SK-N-SH (cell line): Measurements from ENCODE around the gene TTC3.

Experiments used
- CTCF ChIP-seq: fragments of 200-600 bp; sonication (generic); IDR thresholded peaks from 2 replicates; pipeline ENCODE4 v1.6.1; 2017; ENCODE audit warnings: antibody characterized with exemption, mild to moderate bottlenecking, moderate library complexity
- JUND ChIP-seq: IDR thresholded peaks from 2 replicates; pipeline ENCODE4 v1.4.0; 2012
- RXRA ChIP-seq: IDR thresholded peaks from 2 replicates; pipeline ENCODE4 v1.4.0; 2012; ENCODE audit warnings: low read depth, mild to moderate bottlenecking, borderline replicate concordance
- TEAD4 ChIP-seq: IDR thresholded peaks from 2 replicates; pipeline ENCODE4 v1.4.0; 2012; ENCODE audit warnings: mild to moderate bottlenecking, borderline replicate concordance; ENCODE audit not compliant: insufficient read depth
- USF1 ChIP-seq: IDR thresholded peaks from 2 replicates; pipeline ENCODE4 v1.4.0; 2012; ENCODE audit warnings: low read depth, borderline replicate concordance
- TF ChIP-seq, protein P1 (sequence below): fragments of 150-350 bp; IDR thresholded peaks from 2 replicates; pipeline ENCODE4 v1.6.1; 2016; ENCODE audit warnings: mild to moderate bottlenecking, low read depth, low read length

DNA sequence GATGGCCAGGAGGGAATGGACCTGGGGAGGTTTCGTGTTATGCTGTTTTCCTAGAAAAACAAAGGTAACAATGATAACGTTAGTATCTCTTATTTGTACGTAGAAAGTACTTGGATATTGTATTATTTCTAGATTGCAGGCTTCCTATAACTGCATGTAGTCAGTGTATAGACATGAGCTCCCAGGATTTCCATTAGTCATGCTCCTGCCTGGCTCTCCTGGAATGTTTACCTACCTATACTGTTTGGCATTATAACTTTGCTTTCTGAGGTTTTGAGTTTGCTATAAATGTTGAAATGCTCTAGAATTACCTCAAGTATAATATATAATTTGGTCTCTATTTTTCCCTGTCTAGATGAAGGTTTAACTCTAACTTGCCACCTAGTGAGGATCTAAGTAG lies 66.1 kb downstream of the TTC3 start:
- TF ChIP-seq TEAD4 (no peak), CTCF (no peak), JUND (no peak), RXRA (no peak), USF1 (no peak)
- TF ChIP-seq, protein P1, sequence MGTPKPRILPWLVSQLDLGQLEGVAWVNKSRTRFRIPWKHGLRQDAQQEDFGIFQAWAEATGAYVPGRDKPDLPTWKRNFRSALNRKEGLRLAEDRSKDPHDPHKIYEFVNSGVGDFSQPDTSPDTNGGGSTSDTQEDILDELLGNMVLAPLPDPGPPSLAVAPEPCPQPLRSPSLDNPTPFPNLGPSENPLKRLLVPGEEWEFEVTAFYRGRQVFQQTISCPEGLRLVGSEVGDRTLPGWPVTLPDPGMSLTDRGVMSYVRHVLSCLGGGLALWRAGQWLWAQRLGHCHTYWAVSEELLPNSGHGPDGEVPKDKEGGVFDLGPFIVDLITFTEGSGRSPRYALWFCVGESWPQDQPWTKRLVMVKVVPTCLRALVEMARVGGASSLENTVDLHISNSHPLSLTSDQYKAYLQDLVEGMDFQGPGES: no peak
